CD4-positive, alpha-beta T cell (primary cell): ENCODE results near the gene INTS3. TPM values are rescaled to one million over a fixed set of nuclear protein-coding genes. Genes with fewer than 3 reads are reported as not detected.

Source experiments
- ATAC-seq: fragments of 200-7000 bp; cut with Tn5 transposase; one replicate; pipeline ENCODE4 v1.10.0; 2022; ENCODE audit warnings: mild to moderate bottlenecking; ENCODE audit not compliant: poor library complexity
- CTCF ChIA-PET: fragments of 350-600 bp; sonication (Branson Sonifier 250); formaldehyde crosslinking; loops from one replicate; lab custom pipeline; 2021; ENCODE audit warnings: antibody characterized with exemption, inconsistent platforms; lab: Charles Lee
- POLR2A ChIA-PET: fragments of 350-600 bp; sonication (Branson Sonifier 250); formaldehyde crosslinking; loops from one replicate; lab custom pipeline; 2021; ENCODE audit warnings: antibody characterized with exemption, inconsistent platforms; lab: Charles Lee
- DNase-seq, 14 experiments: peaks; one replicate each; pipeline ENCODE4 v3.0.0-alpha.2; 2013 to 2020; ENCODE audit warnings: mixed read lengths in 2 of 14
- H3K27ac ChIP-seq, 2 donors: one replicate each; pipeline versions ENCODE4 v1.5.1 to v1.7.0; 2013; ENCODE audit warnings: low read length in 2 of 2, low read depth in 1 of 2, mild to moderate bottlenecking in 1 of 2
- H3K27me3 ChIP-seq, 2 experiments: 1 replicate in 1 of 2; 2 replicates in 1 of 2; pipeline versions ENCODE4 v1.6.1 to v1.7.0; 2013; ENCODE audit warnings: low read length in 2 of 2, control low read depth in 1 of 2, mild to moderate bottlenecking in 1 of 2, moderate library complexity in 1 of 2; ENCODE audit not compliant: insufficient read depth in 2 of 2, control insufficient read depth in 1 of 2
- H3K36me3 ChIP-seq: one replicate; pipeline ENCODE4 v1.6.1; 2013; ENCODE audit warnings: low read length, control low read depth; ENCODE audit not compliant: insufficient read depth
- H3K4me1 ChIP-seq: one replicate; pipeline ENCODE4 v1.6.1; 2013; ENCODE audit warnings: low read length, control low read depth; ENCODE audit not compliant: insufficient read depth
- H3K4me3 ChIP-seq: one replicate; pipeline ENCODE4 v1.5.1; 2013; ENCODE audit warnings: mild to moderate bottlenecking, low read length, moderate library complexity
- H3K9me3 ChIP-seq, 2 experiments: 1 replicate in 1 of 2; 2 replicates in 1 of 2; pipeline versions ENCODE4 v1.6.1 to v1.7.0; 2013; ENCODE audit warnings: low read length in 2 of 2, mild to moderate bottlenecking in 2 of 2, control low read depth in 1 of 2, moderate library complexity in 1 of 2; ENCODE audit not compliant: control insufficient read depth in 1 of 2, insufficient read depth in 1 of 2
- H3K27ac Mint-ChIP-seq: one replicate; pipeline ENCODE4 v1.8.0; 2020; ENCODE audit warnings: mixed read lengths
- H3K27me3 Mint-ChIP-seq: one replicate; pipeline ENCODE4 v1.8.0; 2021; ENCODE audit warnings: mixed read lengths
- H3K36me3 Mint-ChIP-seq: one replicate; pipeline ENCODE4 v1.8.0; 2021; ENCODE audit warnings: low read depth, mixed read lengths
- H3K4me1 Mint-ChIP-seq: one replicate; pipeline ENCODE4 v1.8.0; 2021; ENCODE audit warnings: low read depth, mixed read lengths
- H3K4me3 Mint-ChIP-seq: one replicate; pipeline ENCODE4 v1.8.0; 2020; ENCODE audit warnings: mild to moderate bottlenecking, mixed read lengths
- H3K9me3 Mint-ChIP-seq: one replicate; pipeline ENCODE4 v1.8.0; 2020; ENCODE audit warnings: mixed read lengths
- CTCF ChIP-seq: fragments of 200-600 bp; IDR thresholded peaks from one replicate; pipeline ENCODE4 v1.8.0; 2022; ENCODE audit warnings: antibody characterized with exemption, mild to moderate bottlenecking
- intact Hi-C, 2 experiments: fragments of 100-400 bp; cut with DNase I in 1 of 2; cut with micrococcal nuclease in 1 of 2; formaldehyde crosslinking; loops; one replicate each; pipeline versions ENCODE4 v1.15.1 to v1.9.0; 2023 to 2025; cut with DNase I, micrococcal nuclease
- total RNA-seq, 174 experiments: library from RNA in 2 of 174; stranded (reverse) in 2 of 174; gene quantifications; one replicate each; pipeline ENCODE4 v1.2.3 and lab custom pipeline; 2021 to 2026

Gene INTS3
- total RNA-seq, 2 experiments from 2014 or later, result 24.9 to 27.4 TPM

GRCh38 chr1:153687346-153688125 is 40.3 kb upstream of the INTS3 start:
- Mint-ChIP-seq H3K27me3 (peaks cover 14% of the 10 kb centered on the region), H3K4me1 (no peaks in the 10 kb centered on the region), H3K27ac (no peak overlapping the region), H3K9me3 (no peaks in the 10 kb centered on the region), H3K4me3 (no peak overlapping the region), H3K36me3 (no peaks in the 10 kb centered on the region)
- Histone ChIP-seq H3K27ac (no peak overlapping the region), H3K9me3 (no peaks in the 10 kb centered on the region), H3K4me1 (no peaks in the 10 kb centered on the region), H3K4me3 (no peak overlapping the region), H3K36me3 (no peaks in the 10 kb centered on the region), H3K27me3 (peaks cover 0 to 9% of the 10 kb centered on the region in 2 experiments)
- ChIA-PET POLR2A (no interaction called here), CTCF (no interaction called here)
- ATAC-seq (no peak), DNase-seq (no peak)
- intact Hi-C loops, result no loop called here
- TF ChIP-seq CTCF, result no peak

GRCh38 chr1:153688276-153688675 is 39.6 kb upstream of the INTS3 start:
- H3K4me3 Mint-ChIP-seq, result no peak overlapping the region
- H3K36me3 Mint-ChIP-seq, result no peaks in the 10 kb centered on the region
- no peaks in the 10 kb centered on the region for H3K4me1 ChIP-seq
- intact Hi-C loops, result no loop called here
- H3K27me3 Mint-ChIP-seq, result peaks cover 9% of the 10 kb centered on the region
- H3K27ac Mint-ChIP-seq, result no peak overlapping the region
- no peaks in the 10 kb centered on the region for H3K36me3 ChIP-seq
- no peak for ATAC-seq
- ChIA-PET CTCF (no interaction called here), POLR2A (no interaction called here)
- no peak for TF ChIP-seq CTCF
- H3K4me3 ChIP-seq, result no peak overlapping the region
- no peaks in the 10 kb centered on the region for H3K9me3 Mint-ChIP-seq
- no peaks in the 10 kb centered on the region for H3K9me3 ChIP-seq
- no peak overlapping the region for H3K27ac ChIP-seq
- DNase-seq, result no peak
- no peaks in the 10 kb centered on the region for H3K4me1 Mint-ChIP-seq
- peaks cover 0 to 9% of the 10 kb centered on the region in 2 experiments for H3K27me3 ChIP-seq

DNA sequence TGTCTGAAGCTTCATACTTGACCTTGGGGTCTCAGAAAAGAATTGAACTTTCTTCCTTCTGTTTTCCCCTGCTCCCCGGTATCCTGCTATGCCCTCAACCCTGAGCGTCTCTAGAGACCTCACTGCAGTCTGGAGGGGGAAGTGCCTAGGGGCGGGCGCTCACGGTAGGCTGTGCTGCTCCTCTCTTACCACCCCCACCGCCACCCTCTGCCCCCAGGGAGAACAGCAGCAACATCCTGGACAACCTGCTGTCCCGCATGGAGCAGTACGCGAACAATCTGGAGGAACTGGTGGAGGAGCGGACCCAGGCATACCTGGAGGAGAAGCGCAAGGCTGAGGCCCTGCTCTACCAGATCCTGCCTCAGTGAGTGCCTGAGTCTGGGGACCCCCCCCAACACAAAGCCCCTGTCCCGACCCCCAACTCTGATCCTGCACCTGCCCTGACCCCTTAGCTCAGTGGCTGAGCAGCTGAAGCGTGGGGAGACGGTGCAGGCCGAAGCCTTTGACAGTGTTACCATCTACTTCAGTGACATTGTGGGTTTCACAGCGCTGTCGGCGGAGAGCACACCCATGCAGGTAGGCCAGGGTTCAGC is 39.0 kb upstream of the INTS3 start:
- H3K27ac Mint-ChIP-seq, result no peak overlapping the region
- CTCF ChIA-PET, result no interaction called here

More for the DNA sequence above, 39.0 kb upstream of the INTS3 start:
- Histone ChIP-seq H3K27ac (no peak overlapping the region), H3K27me3 (peaks cover 0 to 9% of the 10 kb centered on the region in 2 experiments), H3K9me3 (no peaks in the 10 kb centered on the region), H3K36me3 (no peaks in the 10 kb centered on the region), H3K4me1 (no peaks in the 10 kb centered on the region), H3K4me3 (no peak overlapping the region)
- Mint-ChIP-seq H3K4me3 (no peak overlapping the region), H3K4me1 (no peaks in the 10 kb centered on the region), H3K36me3 (no peaks in the 10 kb centered on the region), H3K27me3 (peaks cover 4% of the 10 kb centered on the region), H3K9me3 (no peaks in the 10 kb centered on the region)
- TF ChIP-seq CTCF, result no peak
- no peak for ATAC-seq
- intact Hi-C loops, result no loop called here
- DNase-seq, result no peak
- POLR2A ChIA-PET, result no interaction called here
